Measurements from ENCODE around the gene MTUS2.

Gene MTUS2

DNA sequence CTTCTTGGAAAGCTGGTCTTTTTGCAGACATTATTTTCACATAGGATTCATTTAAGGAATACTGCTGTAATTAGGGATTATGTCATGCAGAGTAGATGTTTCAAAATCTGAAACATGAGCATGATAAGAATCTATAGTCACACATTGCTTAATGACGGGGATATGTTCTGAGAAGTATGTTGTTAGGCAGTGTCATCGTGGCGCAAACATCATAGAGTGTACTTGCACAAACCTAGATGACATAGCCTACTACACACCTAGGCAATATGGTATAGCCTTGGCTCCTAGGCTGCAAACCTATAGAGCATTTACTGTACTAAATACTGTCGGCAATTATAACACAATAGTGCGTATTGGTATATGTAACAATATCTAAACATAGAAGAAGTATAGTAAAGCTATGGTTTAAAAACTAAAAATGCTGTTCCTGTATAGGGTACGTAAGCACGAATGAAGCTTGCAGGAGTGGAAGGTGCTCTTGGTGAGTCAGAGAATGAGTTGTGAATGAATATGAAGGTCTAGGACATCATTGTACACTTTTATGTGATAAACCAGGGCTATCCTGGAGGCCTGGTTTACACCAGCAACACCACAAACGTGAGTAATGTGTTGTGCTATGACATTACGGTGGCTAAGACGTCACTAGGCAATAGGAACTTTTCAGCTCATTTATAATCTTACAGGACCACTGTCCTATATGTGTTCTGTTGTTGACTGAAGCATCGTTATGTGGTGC, 283.1 kb downstream of the MTUS2 start:
- DNase-seq (ENCODE audit: low read depth in 2 of 2, low spot score in 1 of 2), result no peak

DNA sequence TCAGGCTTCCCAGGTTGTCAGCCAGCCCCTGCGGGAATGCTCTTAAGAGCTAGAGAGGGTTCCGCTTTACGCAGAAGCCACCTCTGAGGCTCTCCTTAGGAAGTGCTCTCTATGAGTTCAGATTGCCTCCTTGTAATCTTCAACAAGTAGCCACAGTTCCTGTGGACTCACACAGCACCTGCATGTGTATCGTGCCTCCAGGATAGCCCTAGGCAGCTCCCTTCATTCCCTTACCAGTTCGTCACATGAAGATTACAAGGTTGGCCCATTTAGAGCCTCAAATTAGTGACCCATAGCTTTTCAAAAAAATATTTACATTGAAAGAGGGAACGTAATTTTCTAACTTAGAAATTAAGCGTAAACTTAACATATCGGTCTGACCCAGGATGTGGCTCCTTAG, 284.3 kb downstream of the MTUS2 start:
- DNase-seq (ENCODE audit: low read depth in 2 of 2, low spot score in 1 of 2), result no peak

DNA sequence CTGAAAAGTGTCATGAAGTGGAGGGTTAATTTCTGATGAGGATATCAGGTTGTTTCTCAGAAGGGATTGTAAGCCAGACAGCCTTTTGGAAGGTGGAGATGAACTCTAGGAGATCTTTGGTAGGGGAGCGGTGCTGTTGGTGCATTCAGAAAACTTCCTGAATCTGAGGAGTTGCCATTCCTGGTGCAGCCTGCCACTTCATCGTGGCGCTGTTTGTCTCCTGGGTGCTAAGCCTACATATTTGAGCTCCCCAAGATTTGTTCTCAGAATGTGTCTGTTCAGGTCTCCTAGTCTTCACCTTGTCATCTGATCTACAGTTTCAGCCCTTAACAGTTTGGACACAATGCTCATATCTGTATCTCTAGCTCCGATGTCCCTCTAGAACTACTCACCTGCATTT, 285.6 kb downstream of the MTUS2 start:
- no peak for DNase-seq (ENCODE audit: low read depth in 2 of 2, low spot score in 1 of 2)

- no peak for DNase-seq (ENCODE audit: low read depth in 2 of 2, low spot score in 1 of 2)
Measured at GRCh38 chr13:29106651-29107050, 286.5 kb downstream of the MTUS2 start.

- DNase-seq (ENCODE audit: low read depth in 2 of 2, low spot score in 1 of 2), result no peak
Measured at GRCh38 chr13:29108068-29108786, 288.1 kb downstream of the MTUS2 start.

GRCh38 chr13:29109987-29110386, 289.8 kb downstream of the MTUS2 start:
- no peak for DNase-seq (ENCODE audit: low read depth in 2 of 2, low spot score in 1 of 2)

- no peak for DNase-seq (ENCODE audit: low read depth in 2 of 2, low spot score in 1 of 2)
Measured at GRCh38 chr13:29111446-29111845, 291.3 kb downstream of the MTUS2 start.

- DNase-seq (ENCODE audit: low read depth in 2 of 2, low spot score in 1 of 2), result no peak
Measured at GRCh38 chr13:29115842-29116241, 295.7 kb downstream of the MTUS2 start.

DNA sequence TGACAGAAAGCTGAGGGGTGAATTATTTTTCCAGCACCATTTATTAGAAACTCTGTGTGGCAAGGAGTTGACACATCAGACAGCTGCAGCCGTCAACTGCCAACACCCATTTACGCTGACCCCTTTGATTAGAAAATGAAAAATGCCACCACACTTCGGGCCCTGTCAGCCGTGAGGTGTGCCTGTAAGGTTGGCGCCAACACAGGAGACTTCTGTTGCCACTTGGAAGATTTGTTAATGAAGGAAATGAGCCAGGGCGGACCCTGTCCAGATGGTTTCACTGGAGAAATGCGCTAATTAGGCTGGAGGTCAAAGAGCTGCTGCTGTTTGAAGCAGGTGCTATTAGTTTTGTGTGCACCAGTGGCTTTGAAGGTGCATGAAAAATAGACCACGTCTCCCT, 297.5 kb downstream of the MTUS2 start:
- no peak for DNase-seq (ENCODE audit: low read depth in 2 of 2, low spot score in 1 of 2)

- DNase-seq (ENCODE audit: low read depth in 2 of 2, low spot score in 1 of 2), result no peak
Measured at GRCh38 chr13:29118471-29118870, 298.3 kb downstream of the MTUS2 start.

DNA sequence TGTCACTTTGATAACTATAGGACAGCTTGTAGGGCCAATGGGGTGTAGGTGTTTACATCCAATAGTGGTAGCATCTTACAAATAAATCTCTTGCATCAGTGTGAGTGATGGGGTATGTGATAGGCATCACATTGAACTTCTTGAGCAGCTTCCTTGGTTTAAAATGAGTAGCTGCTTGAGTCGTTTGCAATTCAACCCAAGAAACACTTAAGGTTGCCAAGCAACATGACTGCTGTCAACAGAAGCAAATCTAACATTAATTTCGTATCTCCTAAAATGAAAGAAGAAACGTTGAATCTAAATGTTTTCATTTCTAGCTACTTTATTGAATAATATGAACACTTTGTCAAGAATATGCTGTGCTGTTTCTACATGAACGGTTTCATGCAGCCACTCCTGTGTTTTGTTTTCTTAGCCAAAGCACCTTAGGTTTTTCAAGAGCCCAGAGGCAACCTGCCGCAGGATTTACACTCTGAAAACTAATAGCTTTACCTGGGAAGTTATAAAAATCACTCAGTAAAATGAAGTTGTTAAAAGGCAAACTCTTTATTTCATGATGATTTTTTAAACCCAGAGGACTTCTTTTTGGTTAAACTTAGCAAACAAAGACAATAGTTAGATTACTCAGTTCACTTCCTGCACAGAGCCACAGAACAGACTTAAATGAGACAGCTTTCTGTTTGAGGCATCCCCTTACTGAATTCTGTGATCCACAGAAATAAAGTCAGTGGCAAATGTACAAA, 305.2 kb downstream of the MTUS2 start:
- no peak for DNase-seq (ENCODE audit: low read depth in 2 of 2, low spot score in 1 of 2)

GRCh38 chr13:29125934-29126424, 305.8 kb downstream of the MTUS2 start:
- DNase-seq (ENCODE audit: low read depth in 2 of 2, low spot score in 1 of 2), result no peak

GRCh38 chr13:29129616-29130015, 309.5 kb downstream of the MTUS2 start:
- DNase-seq (ENCODE audit: low read depth in 2 of 2, low spot score in 1 of 2), result no peak

- no peak for DNase-seq (ENCODE audit: low read depth in 2 of 2, low spot score in 1 of 2)
Measured at GRCh38 chr13:29131159-29131558, 311.0 kb downstream of the MTUS2 start.

GRCh38 chr13:29131881-29132668, 311.9 kb downstream of the MTUS2 start:
- DNase-seq (ENCODE audit: low read depth in 2 of 2, low spot score in 1 of 2), result no peak

DNA sequence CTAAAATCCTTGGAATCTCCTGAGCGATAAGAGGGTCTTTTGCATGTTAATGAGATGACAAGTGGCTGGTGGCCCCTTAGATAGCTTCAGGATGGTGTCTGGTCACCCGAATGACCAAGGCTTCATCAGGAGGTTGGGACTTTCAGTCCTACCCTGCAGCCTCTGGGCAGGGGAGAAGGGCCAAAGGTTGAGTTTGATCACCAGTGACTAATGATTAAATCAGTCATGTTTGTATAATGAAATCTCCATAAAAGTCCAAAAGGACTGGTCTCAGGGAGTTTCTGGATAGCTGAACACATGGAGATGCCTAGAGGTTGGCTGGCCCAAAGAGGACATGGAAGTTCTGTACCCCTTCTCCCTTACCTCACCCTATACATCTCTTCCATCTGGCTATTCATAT, 316.2 kb downstream of the MTUS2 start:
- no peak for DNase-seq (ENCODE audit: low read depth in 2 of 2, low spot score in 1 of 2)

GRCh38 chr13:29137016-29137415, 316.9 kb downstream of the MTUS2 start:
- DNase-seq (ENCODE audit: low read depth in 2 of 2, low spot score in 1 of 2), result no peak

DNA sequence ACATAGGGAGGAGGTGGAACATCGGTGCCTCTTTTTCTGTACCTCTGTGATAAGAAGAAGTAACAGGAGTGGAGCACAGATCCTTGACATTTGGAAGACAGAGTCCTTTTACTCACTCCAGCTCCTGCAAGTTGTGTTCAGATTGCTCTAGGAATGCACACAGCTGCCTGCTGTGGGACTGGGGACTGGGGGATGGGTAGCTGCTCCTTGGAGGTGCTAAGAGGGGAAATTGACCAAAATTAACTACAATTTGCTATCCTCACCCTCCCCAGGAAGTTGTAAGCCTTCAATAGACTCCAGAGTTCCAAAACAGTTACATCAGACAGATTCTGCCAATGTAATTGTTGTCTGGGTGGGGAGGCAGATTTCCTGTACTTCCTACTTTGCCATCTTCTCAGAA, 317.9 kb downstream of the MTUS2 start:
- DNase-seq (ENCODE audit: low read depth in 2 of 2, low spot score in 1 of 2), result no peak

GRCh38 chr13:29140277-29140676, 320.1 kb downstream of the MTUS2 start:
- no peak for DNase-seq (ENCODE audit: low read depth in 2 of 2, low spot score in 1 of 2)

DNA sequence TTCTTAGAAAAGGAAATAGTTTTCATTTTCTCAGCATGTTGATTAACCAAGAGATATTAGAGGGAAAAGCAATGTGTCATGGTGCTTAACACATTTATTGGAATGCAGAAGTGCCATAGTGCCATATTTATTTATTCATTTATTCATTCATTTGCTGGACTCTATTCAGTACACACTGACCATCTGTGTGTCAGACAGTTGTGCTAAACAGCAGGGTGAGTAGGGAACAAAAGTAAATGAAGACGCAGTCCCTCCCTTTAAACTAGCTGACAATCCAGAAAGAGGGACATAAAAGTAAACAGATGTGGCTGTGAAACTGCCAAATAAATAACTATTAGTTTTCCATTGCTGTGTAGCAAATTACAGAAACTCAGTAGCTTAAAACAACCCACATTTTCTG, 323.7 kb downstream of the MTUS2 start:
- DNase-seq (ENCODE audit: low read depth in 2 of 2, low spot score in 1 of 2), result no peak

- no peak for DNase-seq (ENCODE audit: low read depth in 2 of 2, low spot score in 1 of 2)
Measured at GRCh38 chr13:29154390-29154789, 334.3 kb downstream of the MTUS2 start.
